Esophagus squamous epithelium (tissue), 5 donors: ENCODE results near the gene PYROXD2. TPM values are rescaled to one million over a fixed set of nuclear protein-coding genes. Genes with fewer than 3 reads are reported as not detected.

Experiments
- DNase-seq: peaks from one replicate; lab custom pipeline; 2025; lab: John Stamatoyannopoulos, UW
- H3K27ac ChIP-seq, 4 donors: fragments of 200-600 bp; sonication (generic); one replicate each; pipeline ENCODE4 v1.5.1; 2016 to 2019; ENCODE audit warnings: mild to moderate bottlenecking in 1 of 4
- H3K27me3 ChIP-seq, 4 donors: fragments of 200-600 bp; sonication (generic); 1 replicate in 3 of 4; 2 replicates in 1 of 4; pipeline versions ENCODE4 v1.5.1 to v1.6.0; 2017 to 2021; ENCODE audit warnings: antibody characterized with exemption in 1 of 4
- H3K36me3 ChIP-seq, 3 donors: fragments of 200-600 bp; sonication (generic); one replicate each; pipeline ENCODE4 v1.5.1; 2016 to 2019
- H3K4me1 ChIP-seq, 3 donors: fragments of 200-600 bp; sonication (generic); one replicate each; pipeline ENCODE4 v1.5.1; 2017 to 2019
- H3K4me3 ChIP-seq, 4 donors: fragments of 200-600 bp; sonication (generic); 1 replicate in 3 of 4; 2 replicates in 1 of 4; pipeline ENCODE4 v1.5.1; 2016 to 2019; ENCODE audit warnings: mild to moderate bottlenecking in 2 of 4, moderate library complexity in 1 of 4
- H3K9me3 ChIP-seq, 3 donors: fragments of 200-600 bp; sonication (generic); one replicate each; pipeline ENCODE4 v1.5.1; 2016 to 2019
- POLR2A ChIP-seq, 4 donors: fragments of 450-650 bp; IDR thresholded peaks; one replicate each; pipeline ENCODE4 v1.6.1; 2017; ENCODE audit warnings: antibody characterized with exemption in 4 of 4, mild to moderate bottlenecking in 4 of 4, moderate library complexity in 3 of 4
- WGBS, 2 donors: methylation state at CpG; one replicate each; pipeline ENCODE4 v1.1.5; 2018; 5-methylcytosine and 5-hydroxymethylcytosine counted together
- intact Hi-C: fragments of 100-400 bp; cut with DNase I; formaldehyde crosslinking; loops from one replicate; pipeline ENCODE4 v1.15.0; 2022
- total RNA-seq, 4 donors: library from RNA; depleted of rRNA; stranded (reverse); fragments of >200 nt; gene quantifications; one replicate each; pipeline ENCODE4 v1.1.0, GENCODE V29; 2016
- TF ChIP-seq, protein P1 (sequence below), 6 experiments: fragments of 450-650 bp in 4 of 6; fragments of 200-600 bp in 2 of 6; sonication (generic) in 2 of 6; IDR thresholded peaks; one replicate each; pipeline ENCODE4 v1.5.1; 2016 to 2019; ENCODE audit warnings: antibody characterized with exemption in 6 of 6, mild to moderate bottlenecking in 4 of 6, moderate library complexity in 4 of 6
- donor health status: DM: yes; HTN: yes; CAD: no.

PYROXD2 gene
- total RNA-seq, 4 donors from 2014 or later = 1.6 to 7.7 (median 3.9) TPM

GRCh38 chr10:98354491-98354890 lies 60.5 kb downstream of the PYROXD2 start:
- H3K4me1 ChIP-seq = peaks cover 0 to 6% (median 0%) of the 10 kb centered on the region in 3 donors
- H3K27me3 ChIP-seq = peaks cover 0 to 60% (median 0%) of the 10 kb centered on the region in 4 donors
- no peak for DNase-seq
- WGBS, 2 donors = 75 to 79% methylated on average over 2 to 3 of the region's 3 CpGs
- TF ChIP-seq, protein P1, sequence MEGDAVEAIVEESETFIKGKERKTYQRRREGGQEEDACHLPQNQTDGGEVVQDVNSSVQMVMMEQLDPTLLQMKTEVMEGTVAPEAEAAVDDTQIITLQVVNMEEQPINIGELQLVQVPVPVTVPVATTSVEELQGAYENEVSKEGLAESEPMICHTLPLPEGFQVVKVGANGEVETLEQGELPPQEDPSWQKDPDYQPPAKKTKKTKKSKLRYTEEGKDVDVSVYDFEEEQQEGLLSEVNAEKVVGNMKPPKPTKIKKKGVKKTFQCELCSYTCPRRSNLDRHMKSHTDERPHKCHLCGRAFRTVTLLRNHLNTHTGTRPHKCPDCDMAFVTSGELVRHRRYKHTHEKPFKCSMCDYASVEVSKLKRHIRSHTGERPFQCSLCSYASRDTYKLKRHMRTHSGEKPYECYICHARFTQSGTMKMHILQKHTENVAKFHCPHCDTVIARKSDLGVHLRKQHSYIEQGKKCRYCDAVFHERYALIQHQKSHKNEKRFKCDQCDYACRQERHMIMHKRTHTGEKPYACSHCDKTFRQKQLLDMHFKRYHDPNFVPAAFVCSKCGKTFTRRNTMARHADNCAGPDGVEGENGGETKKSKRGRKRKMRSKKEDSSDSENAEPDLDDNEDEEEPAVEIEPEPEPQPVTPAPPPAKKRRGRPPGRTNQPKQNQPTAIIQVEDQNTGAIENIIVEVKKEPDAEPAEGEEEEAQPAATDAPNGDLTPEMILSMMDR (IDR thresholded peaks at IDR 0.05) = no peak
- TF ChIP-seq POLR2A (IDR thresholded peaks at IDR 0.05) = no peak
- no peak overlapping the region for H3K4me3 ChIP-seq
- intact Hi-C loops = no loop called here
- no peak overlapping the region for H3K27ac ChIP-seq
- no peaks in the 10 kb centered on the region for H3K9me3 ChIP-seq
- no peaks in the 10 kb centered on the region for H3K36me3 ChIP-seq

GRCh38 chr10:98353170-98353569 lies 61.8 kb downstream of the PYROXD2 start:
- Histone ChIP-seq H3K27me3 (peaks cover 0 to 68% (median 0%) of the 10 kb centered on the region in 4 donors), H3K36me3 (no peaks in the 10 kb centered on the region), H3K27ac (no peak overlapping the region), H3K4me3 (no peak overlapping the region), H3K4me1 (peaks cover 0 to 9% (median 0%) of the 10 kb centered on the region in 3 donors), H3K9me3 (no peaks in the 10 kb centered on the region)
- DNase-seq = no peak
- TF ChIP-seq, protein P1 (IDR thresholded peaks at IDR 0.05) = no peak
- TF ChIP-seq POLR2A (IDR thresholded peaks at IDR 0.05) = no peak
- intact Hi-C loops = no loop called here
- 32 to 45% methylated on average over 7 of the region's 7 CpGs for WGBS, 2 donors

DNA sequence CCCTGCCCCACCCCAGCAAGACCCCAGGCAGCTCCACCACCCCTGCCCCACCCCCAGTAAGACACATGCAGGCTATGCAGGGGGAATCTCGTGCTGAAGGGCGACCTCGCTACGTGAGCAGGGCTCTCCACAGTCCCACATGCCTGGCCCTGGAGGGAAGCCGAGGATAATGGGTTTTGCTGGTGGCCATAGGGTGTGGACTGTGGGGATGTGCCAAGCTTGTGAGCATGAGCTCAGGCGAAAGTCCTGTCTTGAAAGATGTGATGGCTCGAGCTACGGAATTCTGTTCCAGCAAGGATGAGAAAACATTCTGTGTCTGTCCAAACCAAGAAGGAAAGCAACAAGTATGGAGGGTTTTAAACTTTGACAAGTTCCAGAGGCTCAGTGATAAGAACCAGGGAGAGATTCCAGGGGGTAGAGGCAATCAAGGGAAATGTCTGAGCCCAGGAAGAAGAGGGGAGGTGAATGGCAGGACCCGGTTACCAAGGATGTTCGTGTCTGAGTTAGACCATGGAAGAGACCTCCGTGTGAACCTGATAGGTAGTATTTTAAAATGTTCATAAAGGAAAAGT lies 63.1 kb downstream of the PYROXD2 start:
- Histone ChIP-seq H3K27ac (no peak overlapping the region), H3K4me3 (no peak overlapping the region), H3K27me3 (peaks cover 0 to 68% (median 0%) of the 10 kb centered on the region in 4 donors), H3K9me3 (peaks cover 0 to 10% (median 8%) of the 10 kb centered on the region in 3 donors), H3K36me3 (no peaks in the 10 kb centered on the region), H3K4me1 (peaks cover 0 to 9% (median 0%) of the 10 kb centered on the region in 3 donors)
- WGBS, 2 donors = 79 to 85% methylated on average over 6 of the region's 11 CpGs
- intact Hi-C loops = no loop called here
- DNase-seq = no peak
- no peak for TF ChIP-seq POLR2A (IDR thresholded peaks at IDR 0.05)
- TF ChIP-seq, protein P1 (IDR thresholded peaks at IDR 0.05) = no peak

GRCh38 chr10:98349508-98349922 lies 65.5 kb downstream of the PYROXD2 start:
- no peak overlapping the region for H3K4me3 ChIP-seq
- peaks cover 0 to 18% (median 0%) of the 10 kb centered on the region in 3 donors for H3K4me1 ChIP-seq
- peak overlapping the region in 2 of 4 donors; percentile 3 to 42 for H3K27ac ChIP-seq
- no peak for DNase-seq
- intact Hi-C loops = no loop called here
- H3K9me3 ChIP-seq = peaks cover 0 to 17% (median 15%) of the 10 kb centered on the region in 3 donors
- peaks cover 0 to 72% (median 0%) of the 10 kb centered on the region in 4 donors for H3K27me3 ChIP-seq
- TF ChIP-seq POLR2A (IDR thresholded peaks at IDR 0.05) = no peak
- TF ChIP-seq, protein P1 (IDR thresholded peaks at IDR 0.05) = no peak
- H3K36me3 ChIP-seq = no peaks in the 10 kb centered on the region
- WGBS, 2 donors = 33 to 54% methylated on average over 9 of the region's 9 CpGs

DNA sequence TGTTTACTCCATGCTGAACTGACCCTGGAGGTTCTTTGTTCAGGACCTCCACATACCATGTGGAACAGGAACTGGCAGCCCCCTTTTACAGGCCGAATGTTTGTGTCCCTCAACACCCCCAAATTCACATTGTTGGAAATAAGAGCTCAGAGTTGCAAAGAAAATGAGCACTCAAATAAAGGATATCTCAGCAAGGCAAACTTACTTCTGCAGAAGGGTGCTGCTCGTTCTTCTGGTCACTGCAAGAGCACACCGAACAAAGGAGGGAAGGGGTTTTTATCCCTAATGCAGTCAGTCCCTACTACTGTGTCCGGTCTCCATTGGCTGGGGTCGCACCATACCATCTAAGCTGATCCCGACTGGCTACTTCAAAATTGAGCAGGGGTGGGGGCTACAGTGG lies 68.1 kb downstream of the PYROXD2 start:
- Histone ChIP-seq H3K4me1 (peaks cover 0 to 18% (median 0%) of the 10 kb centered on the region in 3 donors), H3K36me3 (no peaks in the 10 kb centered on the region), H3K27me3 (peaks cover 0 to 55% (median 0%) of the 10 kb centered on the region in 4 donors), H3K27ac (no peak overlapping the region), H3K4me3 (no peak overlapping the region), H3K9me3 (peaks cover 0 to 17% (median 15%) of the 10 kb centered on the region in 3 donors)
- DNase-seq = no peak
- TF ChIP-seq POLR2A (IDR thresholded peaks at IDR 0.05) = no peak
- TF ChIP-seq, protein P1 (IDR thresholded peaks at IDR 0.05) = no peak
- intact Hi-C loops = no loop called here
- WGBS, 2 donors = 73 to 100% methylated on average over 3 to 6 of the region's 6 CpGs
